C4-2B (cell line): ENCODE data around the gene FBXW11.

Experiments
- H3K27ac ChIP-seq: fragments of 450-650 bp; 2 replicates; pipeline ENCODE4 v1.5.1; 2017
- CTCF ChIP-seq: fragments of 450-650 bp; conservative IDR thresholded peaks from 2 replicates; pipeline ENCODE4 v1.5.1; 2017; ENCODE audit warnings: mild to moderate bottlenecking
- ZFX ChIP-seq: fragments of 450-650 bp; IDR thresholded peaks from 2 replicates; pipeline ENCODE4 v1.6.1; 2017

Gene FBXW11

GRCh38 chr5:172006321-172007174 is at the start of gene FBXW11:
FBXW11 (minus strand) TSS chr5:172006638; CDS start chr5:172006502, 136 bp downstream.
- TF ChIP-seq CTCF, result no peak
- peak; percentile 96 for TF ChIP-seq ZFX
- peak within 1 kb of the TSS; percentile 97 for H3K27ac ChIP-seq

- H3K27ac ChIP-seq, result no peak overlapping the region
- TF ChIP-seq CTCF, result no peak
- TF ChIP-seq ZFX, result no peak
These were observed 49.6 kb upstream of the FBXW11 start for GRCh38 chr5:172055996-172056395.

GRCh38 chr5:172055421-172055820 is 49.0 kb upstream of the FBXW11 start:
- no peak for TF ChIP-seq ZFX
- no peak for TF ChIP-seq CTCF

GRCh38 chr5:172054611-172055153 is 48.2 kb upstream of the FBXW11 start:
- TF ChIP-seq ZFX, result no peak
- TF ChIP-seq CTCF, result no peak
- H3K27ac ChIP-seq, result no peak overlapping the region

More at GRCh38 chr5:172055421-172055820, 49.0 kb upstream of the FBXW11 start:
- H3K27ac ChIP-seq, result no peak overlapping the region

GRCh38 chr5:172052450-172053236 is 46.2 kb upstream of the FBXW11 start:
- TF ChIP-seq CTCF (peak; percentile 22), ZFX (no peak)
- H3K27ac ChIP-seq, result no peak overlapping the region

- H3K27ac ChIP-seq, result no peak overlapping the region
- TF ChIP-seq ZFX (no peak), CTCF (no peak)
These were observed 45.4 kb upstream of the FBXW11 start for GRCh38 chr5:172051643-172052339.
